ENCODE measurements around the gene CFAP299. TPM values are rescaled to one million over a fixed set of nuclear protein-coding genes. Genes with fewer than 3 reads are reported as not detected.
"Not testable (repeated sequence)": the region's sequence is repeated elsewhere in the genome, so short reads cannot be mapped to it uniquely, and the experiment has no call there.

CFAP299 gene
- polyA plus RNA-seq, 2 donors: not detected

GRCh38 chr4:80730158-80730557 lies 394.6 kb downstream of the CFAP299 start:
- Histone ChIP-seq H3K9me3 (ENCODE audit: control insufficient read depth in 2 of 2, insufficient read depth in 1 of 2, low read depth in 1 of 2, low read length in 1 of 2) (no peaks in the 10 kb centered on the region), H3K27ac (ENCODE audit: low read depth in 2 of 2, low read length in 1 of 2) (no peak overlapping the region), H3K27me3 (ENCODE audit: control insufficient read depth in 1 of 2, insufficient read depth in 2 of 2, low read length in 2 of 2) (no peaks in the 10 kb centered on the region), H3K4me3 (ENCODE audit: low read depth in 1 of 2, low read length in 2 of 2) (no peak overlapping the region), H3K36me3 (ENCODE audit: control insufficient read depth in 2 of 2, insufficient read depth in 2 of 2, low read length in 1 of 2) (no peaks in the 10 kb centered on the region), H3K4me1 (ENCODE audit: control insufficient read depth in 2 of 2, insufficient read depth in 2 of 2, low read length in 1 of 2) (no peaks in the 10 kb centered on the region)
- WGBS, 2 donors: 67 to 87% methylated on average over 1 of the region's 1 CpG

DNA sequence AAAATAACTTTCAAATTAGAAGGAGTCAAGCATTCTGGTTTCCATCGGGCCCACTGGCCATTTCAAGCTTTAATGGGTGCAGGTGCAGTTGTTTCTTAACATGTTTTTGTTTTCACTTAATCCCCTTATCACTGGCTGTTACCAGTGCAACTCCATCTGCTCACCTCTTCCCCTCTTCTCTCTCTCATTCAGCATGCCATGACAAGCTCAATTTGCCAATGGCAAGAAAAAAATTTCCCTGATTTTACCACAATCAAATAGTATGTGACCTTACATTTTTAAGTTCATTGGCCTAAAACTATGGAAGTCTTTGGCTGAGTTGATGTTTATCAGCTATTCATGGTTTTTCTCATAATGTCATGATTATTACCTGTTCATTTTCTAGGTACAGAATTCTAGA lies 395.9 kb downstream of the CFAP299 start:
- 45 to 58% methylated on average over 1 of the region's 1 CpG for WGBS, 2 donors
- no peaks in the 10 kb centered on the region for H3K36me3 ChIP-seq (ENCODE audit: control insufficient read depth in 2 of 2, insufficient read depth in 2 of 2, low read length in 1 of 2)
- H3K9me3 ChIP-seq (ENCODE audit: control insufficient read depth in 2 of 2, insufficient read depth in 1 of 2, low read depth in 1 of 2, low read length in 1 of 2): no peaks in the 10 kb centered on the region
- H3K4me3 ChIP-seq (ENCODE audit: low read depth in 1 of 2, low read length in 2 of 2): no peak overlapping the region
- H3K4me1 ChIP-seq (ENCODE audit: control insufficient read depth in 2 of 2, insufficient read depth in 2 of 2, low read length in 1 of 2): no peaks in the 10 kb centered on the region
- no peaks in the 10 kb centered on the region for H3K27me3 ChIP-seq (ENCODE audit: control insufficient read depth in 1 of 2, insufficient read depth in 2 of 2, low read length in 2 of 2)
- H3K27ac ChIP-seq (ENCODE audit: low read depth in 2 of 2, low read length in 1 of 2): no peak overlapping the region

DNA sequence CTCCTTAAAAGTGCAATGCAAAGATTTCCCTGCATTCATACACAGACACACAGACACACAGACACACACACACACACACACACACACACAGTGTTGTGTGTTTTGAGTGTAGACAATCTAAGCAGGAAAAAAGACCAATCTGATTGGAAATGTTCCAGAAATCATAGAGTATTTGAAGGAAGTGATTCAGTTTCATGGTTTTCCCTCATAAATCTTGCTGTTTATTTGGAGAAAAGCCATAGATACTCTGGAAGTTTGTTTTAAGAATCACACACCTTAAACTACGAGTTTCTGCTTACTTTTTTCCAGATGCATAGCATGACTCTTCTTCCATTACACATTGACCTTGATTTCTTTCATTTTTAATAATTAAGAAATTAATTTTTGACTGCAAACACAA lies 396.5 kb downstream of the CFAP299 start:
- Histone ChIP-seq H3K9me3 (ENCODE audit: control insufficient read depth in 2 of 2, insufficient read depth in 1 of 2, low read depth in 1 of 2, low read length in 1 of 2) (no peaks in the 10 kb centered on the region), H3K4me1 (ENCODE audit: control insufficient read depth in 2 of 2, insufficient read depth in 2 of 2, low read length in 1 of 2) (no peaks in the 10 kb centered on the region), H3K27me3 (ENCODE audit: control insufficient read depth in 1 of 2, insufficient read depth in 2 of 2, low read length in 2 of 2) (no peaks in the 10 kb centered on the region), H3K4me3 (ENCODE audit: low read depth in 1 of 2, low read length in 2 of 2) (no peak overlapping the region), H3K27ac (ENCODE audit: low read depth in 2 of 2, low read length in 1 of 2) (no peak overlapping the region), H3K36me3 (ENCODE audit: control insufficient read depth in 2 of 2, insufficient read depth in 2 of 2, low read length in 1 of 2) (no peaks in the 10 kb centered on the region)
- 7 to 16% methylated on average over 1 of the region's 1 CpG for WGBS, 2 donors

DNA sequence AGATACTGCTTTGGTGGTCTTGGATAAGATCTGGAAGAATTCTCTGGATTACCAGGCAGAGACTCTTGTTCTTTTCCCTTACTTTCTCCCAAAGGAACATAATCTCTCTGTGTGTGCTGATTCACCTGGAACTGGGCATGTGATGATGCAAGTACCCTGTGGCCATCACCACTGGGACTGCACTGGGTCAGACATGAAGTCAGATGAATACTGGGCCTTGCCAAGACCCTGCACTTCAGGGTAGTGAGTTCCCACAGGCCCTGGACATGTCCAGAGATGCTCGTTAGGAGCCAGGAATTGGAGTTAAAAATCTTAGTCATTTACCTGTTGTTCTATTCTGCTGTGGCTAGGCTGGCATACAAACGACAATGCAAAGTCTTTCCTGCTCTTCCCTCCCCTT lies 404.8 kb downstream of the CFAP299 start:
- WGBS, 2 donors: 50 to 58% methylated on average over 2 of the region's 2 CpGs
- Histone ChIP-seq H3K9me3 (ENCODE audit: control insufficient read depth in 2 of 2, insufficient read depth in 1 of 2, low read depth in 1 of 2, low read length in 1 of 2) (no peaks in the 10 kb centered on the region), H3K27ac (ENCODE audit: low read depth in 2 of 2, low read length in 1 of 2) (no peak overlapping the region), H3K4me1 (ENCODE audit: control insufficient read depth in 2 of 2, insufficient read depth in 2 of 2, low read length in 1 of 2) (no peaks in the 10 kb centered on the region), H3K36me3 (ENCODE audit: control insufficient read depth in 2 of 2, insufficient read depth in 2 of 2, low read length in 1 of 2) (no peaks in the 10 kb centered on the region), H3K4me3 (ENCODE audit: low read depth in 1 of 2, low read length in 2 of 2) (no peak overlapping the region), H3K27me3 (ENCODE audit: control insufficient read depth in 1 of 2, insufficient read depth in 2 of 2, low read length in 2 of 2) (no peaks in the 10 kb centered on the region)

GRCh38 chr4:80749558-80749957 lies 414.0 kb downstream of the CFAP299 start:
- H3K9me3 ChIP-seq (ENCODE audit: control insufficient read depth in 2 of 2, insufficient read depth in 1 of 2, low read depth in 1 of 2, low read length in 1 of 2); H3K27ac ChIP-seq (ENCODE audit: low read depth in 2 of 2, low read length in 1 of 2); H3K36me3 ChIP-seq (ENCODE audit: control insufficient read depth in 2 of 2, insufficient read depth in 2 of 2, low read length in 1 of 2); H3K4me3 ChIP-seq (ENCODE audit: low read depth in 1 of 2, low read length in 2 of 2); H3K4me1 ChIP-seq (ENCODE audit: control insufficient read depth in 2 of 2, insufficient read depth in 2 of 2, low read length in 1 of 2); H3K27me3 ChIP-seq (ENCODE audit: control insufficient read depth in 1 of 2, insufficient read depth in 2 of 2, low read length in 2 of 2): not testable (repeated sequence)
- WGBS, 2 donors: 69 to 72% methylated on average over 6 of the region's 6 CpGs

DNA sequence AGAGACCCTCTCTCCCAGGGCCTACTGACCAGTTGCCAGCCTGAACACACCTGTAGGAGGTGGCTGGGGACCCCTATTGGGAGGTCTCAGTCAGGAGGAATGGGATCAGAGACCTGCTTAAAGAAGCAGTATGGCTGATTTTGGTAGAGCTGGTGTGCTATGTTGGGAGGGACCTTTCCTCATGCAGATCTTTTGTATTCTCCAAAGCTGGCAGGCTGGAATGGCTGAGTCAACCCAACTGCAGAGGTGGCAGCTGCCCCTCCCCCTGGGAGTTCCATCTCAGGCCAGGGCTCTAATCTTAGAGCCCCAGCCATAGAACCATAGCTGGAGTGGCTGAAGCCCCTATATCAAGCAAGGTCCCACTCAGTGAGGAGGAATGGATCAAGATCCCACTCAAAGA lies 415.7 kb downstream of the CFAP299 start:
- Histone ChIP-seq H3K4me1 (ENCODE audit: control insufficient read depth in 2 of 2, insufficient read depth in 2 of 2, low read length in 1 of 2) (no peaks in the 10 kb centered on the region), H3K4me3 (ENCODE audit: low read depth in 1 of 2, low read length in 2 of 2) (no peak overlapping the region), H3K27me3 (ENCODE audit: control insufficient read depth in 1 of 2, insufficient read depth in 2 of 2, low read length in 2 of 2) (no peaks in the 10 kb centered on the region), H3K9me3 (ENCODE audit: control insufficient read depth in 2 of 2, insufficient read depth in 1 of 2, low read depth in 1 of 2, low read length in 1 of 2) (no peaks in the 10 kb centered on the region), H3K36me3 (ENCODE audit: control insufficient read depth in 2 of 2, insufficient read depth in 2 of 2, low read length in 1 of 2) (no peaks in the 10 kb centered on the region), H3K27ac (ENCODE audit: low read depth in 2 of 2, low read length in 1 of 2) (no peak overlapping the region)

DNA sequence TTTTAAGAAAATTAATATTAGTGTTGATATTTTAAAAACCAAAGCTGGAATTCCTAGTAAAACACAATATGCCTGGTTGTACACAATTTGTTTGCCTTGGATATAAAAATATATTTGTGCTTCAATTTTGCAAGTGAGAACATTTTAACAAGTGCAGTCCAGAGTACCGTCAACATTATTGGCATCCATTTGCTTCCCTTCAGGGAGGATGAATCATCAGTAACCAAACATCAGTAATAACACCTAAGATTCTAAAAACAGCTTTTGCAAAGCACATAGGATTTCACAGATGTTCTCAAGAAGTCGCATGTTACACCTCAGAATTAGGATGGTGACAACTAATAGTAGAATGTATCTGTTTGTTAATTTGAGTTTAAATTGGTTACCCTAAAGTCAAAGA lies 432.4 kb downstream of the CFAP299 start:
- Histone ChIP-seq H3K27ac (ENCODE audit: low read depth in 2 of 2, low read length in 1 of 2) (no peak overlapping the region), H3K9me3 (ENCODE audit: control insufficient read depth in 2 of 2, insufficient read depth in 1 of 2, low read depth in 1 of 2, low read length in 1 of 2) (peaks cover 0 to 2% of the 10 kb centered on the region in 2 donors), H3K27me3 (ENCODE audit: control insufficient read depth in 1 of 2, insufficient read depth in 2 of 2, low read length in 2 of 2) (no peaks in the 10 kb centered on the region), H3K4me3 (ENCODE audit: low read depth in 1 of 2, low read length in 2 of 2) (no peak overlapping the region), H3K36me3 (ENCODE audit: control insufficient read depth in 2 of 2, insufficient read depth in 2 of 2, low read length in 1 of 2) (no peaks in the 10 kb centered on the region), H3K4me1 (ENCODE audit: control insufficient read depth in 2 of 2, insufficient read depth in 2 of 2, low read length in 1 of 2) (no peaks in the 10 kb centered on the region)
- 40 to 50% methylated on average over 2 of the region's 2 CpGs for WGBS, 2 donors

DNA sequence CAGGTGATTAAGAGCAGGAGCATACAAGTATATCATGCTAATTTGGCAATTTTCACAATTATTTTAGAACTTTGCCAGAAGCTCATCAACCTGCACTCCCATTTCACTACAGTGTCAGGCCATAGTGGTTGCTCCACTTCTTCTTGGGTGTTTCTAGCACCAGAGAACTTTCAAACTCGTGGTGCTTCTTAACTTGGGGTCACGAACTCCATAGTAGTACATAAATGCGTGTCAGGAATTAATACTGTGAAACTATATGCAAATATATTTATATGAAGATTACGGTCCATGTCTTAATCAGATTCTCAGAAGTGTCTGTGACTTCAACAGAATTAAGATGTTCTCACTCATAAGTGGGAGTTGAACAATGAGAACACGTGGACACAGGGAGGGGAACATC lies 440.6 kb downstream of the CFAP299 start:
- 71 to 78% methylated on average over 5 of the region's 5 CpGs for WGBS, 2 donors
- no peaks in the 10 kb centered on the region for H3K36me3 ChIP-seq (ENCODE audit: control insufficient read depth in 2 of 2, insufficient read depth in 2 of 2, low read length in 1 of 2)
- no peak overlapping the region for H3K4me3 ChIP-seq (ENCODE audit: low read depth in 1 of 2, low read length in 2 of 2)
- no peaks in the 10 kb centered on the region for H3K4me1 ChIP-seq (ENCODE audit: control insufficient read depth in 2 of 2, insufficient read depth in 2 of 2, low read length in 1 of 2)
- no peaks in the 10 kb centered on the region for H3K9me3 ChIP-seq (ENCODE audit: control insufficient read depth in 2 of 2, insufficient read depth in 1 of 2, low read depth in 1 of 2, low read length in 1 of 2)
- H3K27ac ChIP-seq (ENCODE audit: low read depth in 2 of 2, low read length in 1 of 2): no peak overlapping the region
- H3K27me3 ChIP-seq (ENCODE audit: control insufficient read depth in 1 of 2, insufficient read depth in 2 of 2, low read length in 2 of 2): no peaks in the 10 kb centered on the region

GRCh38 chr4:80781431-80781830 lies 445.9 kb downstream of the CFAP299 start:
- Histone ChIP-seq H3K9me3 (ENCODE audit: control insufficient read depth in 2 of 2, insufficient read depth in 1 of 2, low read depth in 1 of 2, low read length in 1 of 2) (no peaks in the 10 kb centered on the region), H3K4me1 (ENCODE audit: control insufficient read depth in 2 of 2, insufficient read depth in 2 of 2, low read length in 1 of 2) (no peaks in the 10 kb centered on the region), H3K27me3 (ENCODE audit: control insufficient read depth in 1 of 2, insufficient read depth in 2 of 2, low read length in 2 of 2) (no peaks in the 10 kb centered on the region), H3K36me3 (ENCODE audit: control insufficient read depth in 2 of 2, insufficient read depth in 2 of 2, low read length in 1 of 2) (no peaks in the 10 kb centered on the region), H3K27ac (ENCODE audit: low read depth in 2 of 2, low read length in 1 of 2) (no peak overlapping the region), H3K4me3 (ENCODE audit: low read depth in 1 of 2, low read length in 2 of 2) (no peak overlapping the region)
- WGBS, 2 donors: 76 to 80% methylated on average over 1 of the region's 1 CpG

DNA sequence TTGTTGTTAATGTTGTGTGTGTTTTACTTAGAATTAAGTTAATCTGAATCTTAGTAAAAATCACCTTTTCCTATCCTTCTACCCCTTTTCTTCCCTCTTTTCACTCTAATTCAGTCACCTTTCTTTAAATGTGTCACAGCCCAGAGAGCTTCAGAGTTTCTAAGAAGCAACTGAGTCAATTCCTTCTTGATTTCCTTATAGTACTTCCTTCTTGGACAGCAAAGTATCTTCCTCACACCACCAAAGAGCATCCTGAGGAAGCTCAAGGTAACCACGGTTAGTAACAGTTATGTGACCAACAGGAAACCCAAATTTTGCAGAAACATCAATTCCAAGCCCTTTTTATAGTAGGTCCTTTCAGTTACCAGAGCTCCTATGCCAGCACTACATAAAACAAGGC lies 451.8 kb downstream of the CFAP299 start:
- H3K4me3 ChIP-seq (ENCODE audit: low read depth in 1 of 2, low read length in 2 of 2): no peak overlapping the region
- H3K9me3 ChIP-seq (ENCODE audit: control insufficient read depth in 2 of 2, insufficient read depth in 1 of 2, low read depth in 1 of 2, low read length in 1 of 2): no peaks in the 10 kb centered on the region
- H3K36me3 ChIP-seq (ENCODE audit: control insufficient read depth in 2 of 2, insufficient read depth in 2 of 2, low read length in 1 of 2): no peaks in the 10 kb centered on the region
- no peaks in the 10 kb centered on the region for H3K4me1 ChIP-seq (ENCODE audit: control insufficient read depth in 2 of 2, insufficient read depth in 2 of 2, low read length in 1 of 2)
- no peak overlapping the region for H3K27ac ChIP-seq (ENCODE audit: low read depth in 2 of 2, low read length in 1 of 2)
- 48 to 62% methylated on average over 1 of the region's 1 CpG for WGBS, 2 donors
- H3K27me3 ChIP-seq (ENCODE audit: control insufficient read depth in 1 of 2, insufficient read depth in 2 of 2, low read length in 2 of 2): no peaks in the 10 kb centered on the region
